IPS-20b (cell line): ENCODE data around the gene NDC1.

Experiments
- H3K27ac ChIP-seq: one replicate; pipeline ENCODE4 v1.5.1; 2013; ENCODE audit warnings: low read length
- H3K27me3 ChIP-seq: 2 replicates; pipeline ENCODE4 v1.6.1; 2013; ENCODE audit warnings: mild to moderate bottlenecking, low read length, inconsistent platforms; ENCODE audit not compliant: insufficient read depth
- H3K36me3 ChIP-seq: 2 replicates; pipeline ENCODE4 v1.6.1; 2013; ENCODE audit warnings: low read depth, mild to moderate bottlenecking, inconsistent platforms, low read length, moderate library complexity; ENCODE audit not compliant: insufficient read depth
- H3K4me1 ChIP-seq: 2 replicates; pipeline ENCODE4 v1.6.1; 2013; ENCODE audit warnings: mild to moderate bottlenecking, control low read depth, inconsistent platforms, low read length, moderate library complexity; ENCODE audit not compliant: insufficient read depth
- H3K4me3 ChIP-seq: 2 replicates; pipeline ENCODE4 v1.5.1; 2013; ENCODE audit warnings: mild to moderate bottlenecking, low read length, inconsistent platforms
- H3K9ac ChIP-seq: 2 replicates; pipeline ENCODE4 v1.6.1; 2013; ENCODE audit warnings: low read depth, mild to moderate bottlenecking, inconsistent platforms, low read length, moderate library complexity
- H3K9me3 ChIP-seq: 2 replicates; pipeline ENCODE4 v1.6.1; 2013; ENCODE audit warnings: mild to moderate bottlenecking, low read depth, low read length, inconsistent platforms; ENCODE audit not compliant: insufficient read depth

The NDC1 gene

DNA sequence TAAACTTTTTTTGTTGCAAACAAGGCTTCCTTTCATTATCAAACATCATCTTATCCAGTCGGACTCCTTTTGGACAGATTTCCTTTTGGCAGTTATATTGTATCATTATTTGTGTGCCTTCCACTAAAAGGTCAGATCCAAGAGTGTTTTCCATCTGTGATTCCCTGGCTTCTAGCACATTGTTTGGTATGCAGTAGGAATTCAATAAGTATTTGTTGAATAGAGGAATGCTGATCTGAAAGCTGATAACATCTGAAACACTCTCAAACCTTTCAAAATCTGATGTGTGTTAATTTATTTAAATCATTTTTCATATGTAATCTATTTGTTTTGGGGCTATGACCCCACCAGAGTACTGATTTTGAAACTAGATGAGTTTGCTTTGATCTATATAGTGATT, 39.0 kb downstream of the NDC1 start:
- no peaks in the 10 kb centered on the region for H3K27me3 ChIP-seq
- H3K4me1 ChIP-seq: no peaks in the 10 kb centered on the region
- H3K36me3 ChIP-seq: peaks cover 90% of the 10 kb centered on the region
- H3K9me3 ChIP-seq: no peaks in the 10 kb centered on the region
- no peak overlapping the region for H3K27ac ChIP-seq
- no peak overlapping the region for H3K4me3 ChIP-seq
- no peak overlapping the region for H3K9ac ChIP-seq

DNA sequence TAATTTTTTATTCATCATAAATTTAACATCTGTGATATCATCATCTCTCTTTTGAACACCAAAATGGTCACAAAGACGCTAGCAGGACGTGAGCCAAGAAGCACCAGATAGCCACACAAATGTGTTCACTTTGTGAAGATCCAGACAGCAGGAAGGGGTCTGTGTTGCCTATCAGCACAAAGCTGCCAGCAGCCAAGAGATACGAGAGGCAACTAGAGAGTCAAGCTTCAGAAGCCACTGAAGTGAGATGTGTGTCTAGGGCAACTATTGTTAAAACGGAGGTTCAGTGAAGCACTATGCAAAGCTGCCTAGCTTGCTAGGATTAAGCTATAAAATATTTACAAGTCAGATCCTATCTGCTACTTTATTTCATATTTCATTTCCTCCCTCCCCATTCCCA, 45.3 kb downstream of the NDC1 start:
- Histone ChIP-seq H3K4me1 (no peaks in the 10 kb centered on the region), H3K9me3 (no peaks in the 10 kb centered on the region), H3K27ac (no peak overlapping the region), H3K9ac (no peak overlapping the region), H3K36me3 (peaks cover 85% of the 10 kb centered on the region), H3K4me3 (no peak overlapping the region), H3K27me3 (no peaks in the 10 kb centered on the region)

DNA sequence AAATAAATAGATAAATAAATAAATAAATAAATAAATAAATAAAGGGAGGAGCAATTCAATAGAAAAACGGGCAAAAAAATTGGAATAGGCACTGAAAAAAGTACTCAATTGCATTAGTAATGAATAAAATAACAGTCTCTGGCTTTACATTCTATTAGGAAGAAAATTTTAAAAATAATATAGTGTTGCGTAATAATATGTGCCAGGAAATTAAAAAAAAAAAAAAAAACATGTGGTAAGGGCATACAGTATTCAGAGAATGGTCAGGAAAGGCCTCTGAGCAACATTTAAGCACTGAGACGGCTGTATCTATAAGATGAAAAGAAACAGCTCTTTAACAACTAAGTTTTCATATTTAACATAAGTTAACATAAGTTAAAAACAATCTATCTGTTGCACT, 50.4 kb downstream of the NDC1 start:
- Histone ChIP-seq H3K27me3 (no peaks in the 10 kb centered on the region), H3K4me3 (no peak overlapping the region), H3K9me3 (no peaks in the 10 kb centered on the region), H3K36me3 (peaks cover 75% of the 10 kb centered on the region), H3K4me1 (no peaks in the 10 kb centered on the region), H3K9ac (no peak overlapping the region), H3K27ac (no peak overlapping the region)

DNA sequence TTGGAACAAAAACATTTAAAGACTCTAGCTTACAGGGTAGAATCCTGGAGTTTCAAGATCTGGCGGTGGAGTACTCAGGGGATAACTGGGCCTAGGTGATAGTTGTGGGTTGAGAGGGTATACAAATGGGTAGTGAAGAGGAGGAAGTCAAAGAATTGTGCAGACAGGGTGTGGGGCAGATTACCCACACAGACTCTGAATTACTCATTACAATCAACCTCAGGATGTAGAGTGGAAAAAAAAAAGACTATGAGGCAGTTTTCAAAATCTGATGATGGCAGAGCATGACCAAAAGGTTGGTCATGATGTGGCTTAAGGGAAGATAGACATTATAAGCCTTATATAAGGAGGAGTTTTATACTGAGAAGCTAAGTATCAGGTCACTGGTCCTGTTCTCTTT, 55.0 kb downstream of the NDC1 start:
- H3K27me3 ChIP-seq: no peaks in the 10 kb centered on the region
- H3K9me3 ChIP-seq: no peaks in the 10 kb centered on the region
- H3K9ac ChIP-seq: no peak overlapping the region
- H3K27ac ChIP-seq: no peak overlapping the region
- H3K4me3 ChIP-seq: no peak overlapping the region
- H3K36me3 ChIP-seq: peaks cover 75% of the 10 kb centered on the region
- no peaks in the 10 kb centered on the region for H3K4me1 ChIP-seq

DNA sequence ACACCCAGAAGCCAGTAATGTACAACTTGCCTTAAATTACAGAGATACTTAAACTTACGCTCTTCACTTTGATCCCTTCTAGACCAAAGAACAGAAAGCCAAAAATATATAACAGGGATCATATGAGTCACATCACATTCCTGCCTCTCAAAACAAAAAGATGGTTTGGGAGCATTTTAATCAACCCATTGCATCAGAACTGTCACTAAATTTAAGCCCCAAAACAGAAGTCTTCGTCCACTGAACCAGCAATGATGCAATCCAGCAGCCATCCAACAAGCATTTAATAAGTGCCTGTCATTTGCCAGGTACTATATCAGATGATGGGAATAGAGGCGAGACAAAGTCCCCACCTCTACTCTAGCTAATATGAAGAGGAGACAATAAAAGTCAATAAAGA, 56.4 kb downstream of the NDC1 start:
- Histone ChIP-seq H3K4me1 (no peaks in the 10 kb centered on the region), H3K36me3 (peaks cover 80% of the 10 kb centered on the region), H3K9me3 (no peaks in the 10 kb centered on the region), H3K27me3 (no peaks in the 10 kb centered on the region), H3K27ac (no peak overlapping the region), H3K9ac (no peak overlapping the region), H3K4me3 (no peak overlapping the region)

DNA sequence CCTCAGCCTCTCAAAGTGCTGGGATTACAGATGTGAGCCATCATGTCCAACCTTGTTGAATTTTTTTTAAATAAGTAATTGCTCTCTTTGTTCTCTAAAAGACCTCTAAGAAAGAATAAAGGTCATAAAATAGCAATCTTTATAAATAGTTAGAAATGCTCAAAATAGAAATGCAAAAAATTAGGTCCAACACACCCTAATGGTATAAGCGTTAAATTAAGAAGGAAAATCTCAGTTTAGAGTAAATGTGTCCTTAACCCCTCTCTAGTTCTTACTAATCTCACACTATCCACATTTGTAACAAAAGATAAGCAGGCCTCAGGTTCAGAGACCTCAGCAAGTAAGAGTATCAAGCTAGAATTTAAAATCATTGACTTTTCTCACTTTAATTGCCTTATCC, 60.8 kb downstream of the NDC1 start:
- Histone ChIP-seq H3K27ac (no peak overlapping the region), H3K27me3 (no peaks in the 10 kb centered on the region), H3K4me1 (no peaks in the 10 kb centered on the region), H3K9me3 (no peaks in the 10 kb centered on the region), H3K36me3 (peaks cover 70% of the 10 kb centered on the region), H3K4me3 (no peak overlapping the region), H3K9ac (no peak overlapping the region)

DNA sequence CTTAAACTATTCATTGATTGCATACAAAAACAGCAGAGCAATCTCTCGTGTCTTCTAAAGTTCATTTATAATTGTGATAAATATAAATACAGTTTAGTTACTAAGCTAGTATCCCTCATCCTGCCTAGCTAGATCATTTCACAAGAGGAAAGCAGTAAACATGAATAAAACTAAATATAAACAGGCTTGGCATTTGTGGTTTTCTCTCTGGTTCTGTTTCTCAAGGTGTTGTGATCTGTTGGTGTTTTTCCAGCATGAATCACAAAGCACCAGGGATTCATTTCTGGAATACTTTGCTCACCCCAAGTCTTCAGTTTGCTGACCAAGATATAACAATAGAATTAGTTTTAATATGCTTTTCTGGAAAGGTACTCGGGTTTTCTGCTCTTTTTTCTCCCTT, 66.4 kb downstream of the NDC1 start:
- Histone ChIP-seq H3K27ac (no peak overlapping the region), H3K36me3 (peaks cover 75% of the 10 kb centered on the region), H3K27me3 (no peaks in the 10 kb centered on the region), H3K4me1 (no peaks in the 10 kb centered on the region), H3K9ac (no peak overlapping the region), H3K9me3 (no peaks in the 10 kb centered on the region), H3K4me3 (no peak overlapping the region)

DNA sequence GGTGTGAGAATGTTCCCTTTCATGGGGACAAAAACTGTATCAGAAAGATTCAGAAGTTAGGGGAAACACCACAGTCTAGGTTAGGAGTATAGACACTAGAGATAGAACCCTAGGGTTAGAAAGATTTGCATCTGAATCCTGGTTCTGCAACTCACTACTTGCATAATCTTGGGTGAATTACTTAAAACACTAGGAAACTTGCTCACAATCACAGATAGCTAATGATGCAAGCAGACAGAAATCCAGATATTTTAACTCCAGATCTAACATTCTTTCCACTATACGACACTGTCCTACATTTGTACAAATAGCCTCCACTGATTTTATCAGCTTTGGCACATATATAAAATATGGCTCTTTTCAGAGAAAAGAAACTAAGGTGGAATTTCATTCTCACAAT, 68.3 kb downstream of the NDC1 start:
- H3K27me3 ChIP-seq: no peaks in the 10 kb centered on the region
- no peaks in the 10 kb centered on the region for H3K9me3 ChIP-seq
- H3K27ac ChIP-seq: no peak overlapping the region
- no peaks in the 10 kb centered on the region for H3K4me1 ChIP-seq
- no peak overlapping the region for H3K9ac ChIP-seq
- H3K36me3 ChIP-seq: peaks cover 79% of the 10 kb centered on the region
- no peak overlapping the region for H3K4me3 ChIP-seq

DNA sequence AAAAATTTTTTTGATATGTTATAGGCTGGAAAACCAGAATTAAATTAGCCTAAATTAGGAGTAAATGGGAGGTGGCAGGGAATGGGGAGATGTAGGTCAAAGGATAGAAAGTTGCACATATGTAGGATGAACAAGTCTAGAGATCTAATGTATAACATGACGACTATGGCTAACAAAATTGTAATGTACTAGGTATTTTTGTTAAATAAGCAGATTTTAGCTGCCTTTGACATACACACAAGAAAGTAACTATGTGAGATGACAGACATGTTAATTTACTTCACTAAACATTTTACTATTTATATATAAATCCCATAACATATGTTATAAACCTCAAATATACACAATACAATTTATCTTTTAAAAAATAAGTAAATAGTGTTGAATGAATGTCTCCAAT, 68.9 kb downstream of the NDC1 start:
- H3K27me3 ChIP-seq: no peaks in the 10 kb centered on the region
- H3K27ac ChIP-seq: no peak overlapping the region
- H3K4me3 ChIP-seq: no peak overlapping the region
- no peak overlapping the region for H3K9ac ChIP-seq
- no peaks in the 10 kb centered on the region for H3K4me1 ChIP-seq
- H3K9me3 ChIP-seq: no peaks in the 10 kb centered on the region
- H3K36me3 ChIP-seq: peaks cover 79% of the 10 kb centered on the region

DNA sequence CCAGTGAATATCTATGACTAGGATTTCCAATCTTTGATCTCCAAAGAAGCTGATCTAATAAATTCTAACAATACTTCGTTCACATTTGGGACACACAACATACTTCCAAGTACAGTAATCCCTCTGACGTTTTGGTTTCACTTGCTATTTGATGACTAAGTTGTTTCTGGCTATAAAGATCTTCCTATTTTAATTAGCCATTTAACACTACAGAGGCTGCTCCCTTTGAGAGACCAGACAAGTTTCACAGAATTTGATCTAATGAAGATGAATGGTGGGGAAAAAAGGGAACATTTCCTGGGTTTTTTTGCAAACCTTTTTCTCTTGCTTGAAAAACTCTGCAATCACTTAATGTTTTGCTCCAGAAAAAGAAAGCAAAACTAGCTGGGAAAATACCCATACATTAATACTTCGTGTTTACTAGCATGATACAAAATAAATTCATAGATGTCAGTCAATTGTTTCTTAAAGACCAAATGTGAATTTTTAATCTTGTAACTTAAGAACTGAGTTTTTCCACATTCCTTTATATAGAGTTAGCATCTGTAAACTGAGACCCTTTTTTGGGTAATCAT, 71.2 kb downstream of the NDC1 start:
- Histone ChIP-seq H3K27me3 (no peaks in the 10 kb centered on the region), H3K36me3 (peaks cover 58% of the 10 kb centered on the region), H3K27ac (no peak overlapping the region), H3K9me3 (no peaks in the 10 kb centered on the region), H3K9ac (no peak overlapping the region), H3K4me1 (no peaks in the 10 kb centered on the region), H3K4me3 (no peak overlapping the region)

DNA sequence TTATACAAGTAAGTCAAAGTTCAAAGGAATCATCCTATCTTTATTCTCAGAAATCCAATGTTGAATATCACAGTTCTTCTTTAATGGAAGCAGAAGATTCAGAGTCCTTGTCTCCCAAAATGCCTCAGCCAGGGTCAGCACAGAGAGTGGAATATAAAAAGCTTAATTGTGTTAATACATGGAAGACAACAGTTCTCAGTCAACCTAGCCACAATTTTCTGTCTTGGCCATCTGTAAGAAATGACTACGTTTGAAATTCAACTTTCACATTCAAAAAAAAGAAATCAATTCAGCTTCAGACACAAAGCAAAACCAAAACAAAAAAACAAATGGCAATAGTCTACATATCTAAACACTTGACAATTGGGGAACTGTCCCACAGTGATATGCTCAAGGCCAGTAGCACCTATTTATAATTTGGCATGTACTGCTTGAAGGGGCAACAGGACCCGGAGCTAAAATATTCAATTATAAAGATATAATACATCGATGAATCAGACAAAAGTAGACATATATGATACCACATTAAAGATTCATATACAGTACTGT, 71.8 kb downstream of the NDC1 start:
- no peak overlapping the region for H3K27ac ChIP-seq
- no peak overlapping the region for H3K4me3 ChIP-seq
- peaks cover 53% of the 10 kb centered on the region for H3K36me3 ChIP-seq

DNA sequence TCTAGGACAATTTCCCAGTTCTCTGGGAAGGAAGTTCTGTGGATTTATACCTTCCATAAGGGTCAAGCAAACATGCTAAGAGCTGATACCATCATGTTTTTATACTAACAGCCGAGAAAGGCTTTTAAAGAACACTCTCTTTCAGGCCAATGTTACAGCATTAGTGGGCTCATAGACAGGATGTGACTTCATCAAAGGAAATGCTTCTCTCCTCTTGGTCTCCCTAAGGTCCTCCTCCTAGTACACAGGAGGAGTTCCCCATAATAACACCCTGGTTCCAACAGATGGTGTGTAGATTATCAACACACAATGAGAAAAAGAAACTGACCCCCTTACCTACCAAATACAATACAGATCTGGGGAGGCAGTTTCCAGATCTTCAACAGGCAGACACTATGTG, 72.4 kb downstream of the NDC1 start:
- Histone ChIP-seq H3K4me1 (no peaks in the 10 kb centered on the region), H3K36me3 (peaks cover 47% of the 10 kb centered on the region), H3K27ac (no peak overlapping the region)

More for the DNA sequence above, 71.8 kb downstream of the NDC1 start:
- no peaks in the 10 kb centered on the region for H3K4me1 ChIP-seq
- no peaks in the 10 kb centered on the region for H3K27me3 ChIP-seq
- H3K9me3 ChIP-seq: no peaks in the 10 kb centered on the region
- H3K9ac ChIP-seq: no peak overlapping the region

More for the DNA sequence above, 72.4 kb downstream of the NDC1 start:
- no peaks in the 10 kb centered on the region for H3K27me3 ChIP-seq
- H3K9me3 ChIP-seq: no peaks in the 10 kb centered on the region
- no peak overlapping the region for H3K9ac ChIP-seq
- no peak overlapping the region for H3K4me3 ChIP-seq
